Stomach (tissue), 4 donors: ENCODE measurements around the gene CDC34.

ENCODE experiments used
- POLR2A ChIP-seq, 4 donors: fragments of 450-650 bp; IDR thresholded peaks; one replicate each; pipeline ENCODE4 v1.6.1; 2016; ENCODE audit warnings: antibody characterized with exemption in 4 of 4, control low read depth in 2 of 4, mild to moderate bottlenecking in 1 of 4, moderate library complexity in 1 of 4
- TF ChIP-seq, protein P1 (sequence below), 7 experiments: fragments of 450-650 bp in 4 of 7; fragments of 200-600 bp in 3 of 7; sonication (generic) in 3 of 7; IDR thresholded peaks; one replicate each; pipeline ENCODE4 v1.5.1; 2016 to 2019; ENCODE audit warnings: antibody characterized with exemption in 7 of 7, control low read depth in 2 of 7, mild to moderate bottlenecking in 1 of 7

DNA sequence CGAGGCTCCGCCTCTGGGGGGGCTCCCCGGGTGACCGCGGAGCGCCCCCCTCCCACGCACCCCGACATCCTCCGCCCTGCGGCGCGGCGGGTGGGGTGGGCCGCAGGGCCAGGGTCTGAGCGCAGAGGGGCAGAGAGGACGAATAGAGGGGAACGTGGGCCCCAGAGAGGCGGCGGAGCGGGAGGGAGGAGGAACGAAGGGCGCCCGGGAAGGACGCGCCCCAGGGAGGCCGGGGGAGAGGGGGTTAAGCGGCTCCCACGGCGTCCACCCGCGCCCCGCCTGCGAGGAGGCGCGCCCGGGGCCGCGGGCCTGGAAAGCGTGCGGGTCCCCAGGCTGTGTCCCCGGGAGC is 59.2 kb downstream of the CDC34 start:
- TF ChIP-seq, protein P1, sequence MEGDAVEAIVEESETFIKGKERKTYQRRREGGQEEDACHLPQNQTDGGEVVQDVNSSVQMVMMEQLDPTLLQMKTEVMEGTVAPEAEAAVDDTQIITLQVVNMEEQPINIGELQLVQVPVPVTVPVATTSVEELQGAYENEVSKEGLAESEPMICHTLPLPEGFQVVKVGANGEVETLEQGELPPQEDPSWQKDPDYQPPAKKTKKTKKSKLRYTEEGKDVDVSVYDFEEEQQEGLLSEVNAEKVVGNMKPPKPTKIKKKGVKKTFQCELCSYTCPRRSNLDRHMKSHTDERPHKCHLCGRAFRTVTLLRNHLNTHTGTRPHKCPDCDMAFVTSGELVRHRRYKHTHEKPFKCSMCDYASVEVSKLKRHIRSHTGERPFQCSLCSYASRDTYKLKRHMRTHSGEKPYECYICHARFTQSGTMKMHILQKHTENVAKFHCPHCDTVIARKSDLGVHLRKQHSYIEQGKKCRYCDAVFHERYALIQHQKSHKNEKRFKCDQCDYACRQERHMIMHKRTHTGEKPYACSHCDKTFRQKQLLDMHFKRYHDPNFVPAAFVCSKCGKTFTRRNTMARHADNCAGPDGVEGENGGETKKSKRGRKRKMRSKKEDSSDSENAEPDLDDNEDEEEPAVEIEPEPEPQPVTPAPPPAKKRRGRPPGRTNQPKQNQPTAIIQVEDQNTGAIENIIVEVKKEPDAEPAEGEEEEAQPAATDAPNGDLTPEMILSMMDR (IDR thresholded peaks at IDR 0.05) = no peak
- TF ChIP-seq POLR2A (IDR thresholded peaks at IDR 0.05) = no peak
